GM12891 (cell line): Measurements from ENCODE around the gene EBLN1.

Experiments
- DNase-seq: peaks from one replicate; pipeline ENCODE4 v3.0.0; 2011; ENCODE audit warnings: low spot score; ENCODE audit not compliant: insufficient read length
- FAIRE-seq: peaks from 2 replicates; lab custom pipeline; 2011; peaks lifted over from hg19 to GRCh38; lab: Jason Lieb, UNC
- PAX5 ChIP-seq: IDR thresholded peaks from 2 replicates; pipeline ENCODE4 v1.6.1; 2011; ENCODE audit warnings: low read length, moderate library complexity, mild to moderate bottlenecking; ENCODE audit not compliant: insufficient read depth, severe bottlenecking
- POLR2A ChIP-seq: IDR thresholded peaks from 2 replicates; pipeline ENCODE4 v1.6.1; 2011; ENCODE audit warnings: low read depth, low read length, control low read depth
- POLR2AphosphoS5 ChIP-seq: IDR thresholded peaks from 2 replicates; pipeline ENCODE4 v1.6.1; 2011; ENCODE audit warnings: low read depth, low read length, control low read depth
- POU2F2 ChIP-seq: IDR thresholded peaks from 2 replicates; pipeline ENCODE4 v1.6.1; 2011; ENCODE audit warnings: low read depth, mild to moderate bottlenecking, control low read depth, low read length, moderate library complexity
- SPI1 ChIP-seq: IDR thresholded peaks from 2 replicates; pipeline ENCODE4 v1.6.1; 2011; ENCODE audit warnings: low read depth, low read length, control low read depth
- TAF1 ChIP-seq: IDR thresholded peaks from 2 replicates; pipeline ENCODE4 v1.6.1; 2011; ENCODE audit warnings: low read depth, low read length, control low read depth

Gene EBLN1

GRCh38 chr10:22183771-22184461 is 33.9 kb downstream of the EBLN1 start:
- FAIRE-seq (no peak), DNase-seq (no peak)
- TF ChIP-seq POU2F2 (no peak), POLR2A (no peak), SPI1 (no peak), POLR2AphosphoS5 (no peak), PAX5 (no peak), TAF1 (no peak)

GRCh38 chr10:22180724-22181123 is 37.1 kb downstream of the EBLN1 start:
- DNase-seq = no peak
- no peak for FAIRE-seq
- TF ChIP-seq POLR2AphosphoS5 = no peak
- TF ChIP-seq TAF1 = no peak
- no peak for TF ChIP-seq SPI1
- TF ChIP-seq PAX5 = no peak
- no peak for TF ChIP-seq POLR2A

GRCh38 chr10:22174442-22174841 is 43.4 kb downstream of the EBLN1 start:
- FAIRE-seq (no peak), DNase-seq (no peak)
- TF ChIP-seq POLR2A (no peak), POLR2AphosphoS5 (no peak), SPI1 (no peak), PAX5 (no peak), POU2F2 (no peak), TAF1 (no peak)

- TF ChIP-seq POLR2AphosphoS5 (no peak), PAX5 (no peak), TAF1 (no peak), POLR2A (no peak), SPI1 (no peak), POU2F2 (no peak)
- DNase-seq = no peak
- no peak for FAIRE-seq
Observed at GRCh38 chr10:22171131-22171530, 46.7 kb downstream of the EBLN1 start.

GRCh38 chr10:22170582-22170981 is 47.2 kb downstream of the EBLN1 start:
- FAIRE-seq (no peak), DNase-seq (no peak)
- TF ChIP-seq POU2F2 (no peak), POLR2AphosphoS5 (no peak), POLR2A (no peak), PAX5 (no peak), SPI1 (no peak), TAF1 (no peak)

GRCh38 chr10:22159979-22160378 is 57.8 kb downstream of the EBLN1 start:
- no peak for TF ChIP-seq POLR2A
- no peak for TF ChIP-seq POLR2AphosphoS5
- no peak for TF ChIP-seq SPI1
- no peak for FAIRE-seq
- DNase-seq = no peak

GRCh38 chr10:22159180-22159579 is 58.6 kb downstream of the EBLN1 start:
- FAIRE-seq (no peak), DNase-seq (no peak)
- TF ChIP-seq PAX5 (no peak), POU2F2 (no peak), SPI1 (no peak), POLR2AphosphoS5 (no peak), TAF1 (no peak), POLR2A (no peak)
